Gastrocnemius medialis (tissue), 4 donors: ENCODE data around the gene YARS2.

Experiments
- POLR2A ChIP-seq, 2 donors: fragments of 450-650 bp; IDR thresholded peaks; one replicate each; pipeline ENCODE4 v1.6.1; 2017; ENCODE audit warnings: antibody characterized with exemption in 2 of 2, mild to moderate bottlenecking in 2 of 2, moderate library complexity in 2 of 2
- TF ChIP-seq, protein P1 (sequence below), 5 experiments: fragments of 450-650 bp in 3 of 5; fragments of 200-600 bp in 2 of 5; sonication (generic) in 2 of 5; IDR thresholded peaks in 4 of 5; conservative IDR thresholded peaks in 1 of 5; 1 replicate in 4 of 5; 2 replicates in 1 of 5; pipeline ENCODE4 v1.5.1; 2016 to 2019; ENCODE audit warnings: antibody characterized with exemption in 5 of 5, mild to moderate bottlenecking in 3 of 5, moderate library complexity in 3 of 5

- TF ChIP-seq, protein P1, sequence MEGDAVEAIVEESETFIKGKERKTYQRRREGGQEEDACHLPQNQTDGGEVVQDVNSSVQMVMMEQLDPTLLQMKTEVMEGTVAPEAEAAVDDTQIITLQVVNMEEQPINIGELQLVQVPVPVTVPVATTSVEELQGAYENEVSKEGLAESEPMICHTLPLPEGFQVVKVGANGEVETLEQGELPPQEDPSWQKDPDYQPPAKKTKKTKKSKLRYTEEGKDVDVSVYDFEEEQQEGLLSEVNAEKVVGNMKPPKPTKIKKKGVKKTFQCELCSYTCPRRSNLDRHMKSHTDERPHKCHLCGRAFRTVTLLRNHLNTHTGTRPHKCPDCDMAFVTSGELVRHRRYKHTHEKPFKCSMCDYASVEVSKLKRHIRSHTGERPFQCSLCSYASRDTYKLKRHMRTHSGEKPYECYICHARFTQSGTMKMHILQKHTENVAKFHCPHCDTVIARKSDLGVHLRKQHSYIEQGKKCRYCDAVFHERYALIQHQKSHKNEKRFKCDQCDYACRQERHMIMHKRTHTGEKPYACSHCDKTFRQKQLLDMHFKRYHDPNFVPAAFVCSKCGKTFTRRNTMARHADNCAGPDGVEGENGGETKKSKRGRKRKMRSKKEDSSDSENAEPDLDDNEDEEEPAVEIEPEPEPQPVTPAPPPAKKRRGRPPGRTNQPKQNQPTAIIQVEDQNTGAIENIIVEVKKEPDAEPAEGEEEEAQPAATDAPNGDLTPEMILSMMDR (IDR thresholded peaks at IDR 0.05 in 4 of 5, conservative IDR thresholded peaks at IDR 0.05 in 1 of 5) = no peak
- no peak for TF ChIP-seq POLR2A (IDR thresholded peaks at IDR 0.05)
These were observed 13.6 kb downstream of the YARS2 start for GRCh38 chr12:32742133-32742532.
